SU-DHL-6 (cell line): ENCODE results near the gene RAVER2.

Experiments used
- H2AFZ ChIP-seq: fragments of 200-600 bp; sonication (generic); 2 replicates; pipeline ENCODE4 v1.6.1; 2014; ENCODE audit warnings: low read depth, mild to moderate bottlenecking, moderate library complexity, mixed read lengths, antibody characterized with exemption, low read length; ENCODE audit not compliant: severe bottlenecking
- H3F3A ChIP-seq: fragments of 200-600 bp; shearing (Covaris generic); 2 replicates; pipeline ENCODE4 v1.6.0; 2016; ENCODE audit warnings: antibody characterized with exemption, mild to moderate bottlenecking; ENCODE audit not compliant: insufficient read depth
- H3K27ac ChIP-seq: fragments of 200-600 bp; sonication (generic); 2 replicates; pipeline ENCODE4 v1.5.1; 2016; ENCODE audit warnings: low read depth, mild to moderate bottlenecking, low read length, moderate library complexity, mixed read lengths
- H3K27me3 ChIP-seq: fragments of 200-600 bp; sonication (generic), shearing (Covaris generic); 2 replicates; pipeline ENCODE4 v1.6.0; 2014; ENCODE audit warnings: mild to moderate bottlenecking, low read length
- H3K36me3 ChIP-seq: fragments of 200-600 bp; sonication (generic); 2 replicates; pipeline ENCODE4 v1.6.1; 2014; ENCODE audit warnings: mild to moderate bottlenecking, low read length, mixed read lengths
- H3K4me2 ChIP-seq: fragments of 300-600, 200-600 bp; shearing (Covaris generic), sonication (generic); 2 replicates; pipeline ENCODE4 v1.6.0; 2014; ENCODE audit warnings: low read length, low read depth, mild to moderate bottlenecking; ENCODE audit not compliant: poor library complexity, severe bottlenecking
- H3K4me3 ChIP-seq: fragments of 200-600 bp; sonication (generic); 2 replicates; pipeline ENCODE4 v1.5.1; 2014; ENCODE audit warnings: antibody characterized with exemption, low read length, mild to moderate bottlenecking, mixed read lengths; ENCODE audit not compliant: insufficient read depth, poor library complexity, severe bottlenecking
- H3K79me2 ChIP-seq: fragments of 200-600 bp; sonication (generic); 2 replicates; pipeline ENCODE4 v1.6.1; 2014; ENCODE audit warnings: mild to moderate bottlenecking, low read length, moderate library complexity; ENCODE audit not compliant: insufficient read depth
- H3K9ac ChIP-seq: fragments of 200-600 bp; sonication (generic); 2 replicates; pipeline ENCODE4 v1.7.0; 2014; ENCODE audit warnings: mild to moderate bottlenecking, low read length
- H3K9me2 ChIP-seq: fragments of 200-600 bp; sonication (generic); replicated peaks from 2 replicates; pipeline ENCODE4 v1.6.1; 2014; ENCODE audit warnings: low read length; ENCODE audit not compliant: insufficient read depth
- H3K9me3 ChIP-seq: fragments of 200-600 bp; sonication (generic); 2 replicates; pipeline ENCODE4 v1.6.1; 2014; ENCODE audit warnings: low read length, mixed read lengths; ENCODE audit not compliant: insufficient read depth
- H4K20me1 ChIP-seq: fragments of 200-600 bp; sonication (generic); 2 replicates; pipeline ENCODE4 v1.6.1; 2014; ENCODE audit warnings: low read depth, mild to moderate bottlenecking, antibody characterized with exemption, low read length, moderate library complexity, mixed read lengths
- CTCF ChIP-seq: fragments of 200-600 bp; sonication (generic); IDR thresholded peaks from one replicate; pipeline ENCODE4 v1.5.1; 2017; ENCODE audit warnings: antibody characterized with exemption, mild to moderate bottlenecking, low read length, moderate library complexity; ENCODE audit not compliant: insufficient read depth, poor library complexity, severe bottlenecking
- EZH2phosphoT487 ChIP-seq: fragments of 200-600 bp; sonication (generic), shearing (Covaris generic); conservative IDR thresholded peaks from 2 replicates; pipeline ENCODE4 v1.6.1; 2018; ENCODE audit warnings: mild to moderate bottlenecking, antibody characterized with exemption, low read length, moderate library complexity, mixed read lengths

The RAVER2 gene

GRCh38 chr1:64809309-64809708 lies 64.4 kb downstream of the RAVER2 start:
- Histone ChIP-seq H3F3A (no peaks in the 10 kb centered on the region), H3K4me3 (no peak overlapping the region), H3K4me2 (no peak overlapping the region), H4K20me1 (no peaks in the 10 kb centered on the region), H3K9me2 (no peaks in the 10 kb centered on the region), H3K27me3 (no peaks in the 10 kb centered on the region), H2AFZ (no peak overlapping the region), H3K9me3 (no peaks in the 10 kb centered on the region), H3K79me2 (no peaks in the 10 kb centered on the region), H3K27ac (no peak overlapping the region), H3K36me3 (no peaks in the 10 kb centered on the region), H3K9ac (no peak overlapping the region)
- no peak for TF ChIP-seq CTCF
- TF ChIP-seq EZH2phosphoT487: no peak

- TF ChIP-seq EZH2phosphoT487: no peak
- TF ChIP-seq CTCF: no peak
- H3K4me3 ChIP-seq: no peak overlapping the region
Measured at GRCh38 chr1:64810001-64810400, 65.1 kb downstream of the RAVER2 start.

GRCh38 chr1:64811131-64811530 lies 66.3 kb downstream of the RAVER2 start:
- Histone ChIP-seq H3F3A (no peaks in the 10 kb centered on the region), H3K36me3 (no peaks in the 10 kb centered on the region), H3K27ac (no peak overlapping the region), H3K4me3 (no peak overlapping the region), H4K20me1 (no peaks in the 10 kb centered on the region), H3K79me2 (no peaks in the 10 kb centered on the region), H2AFZ (no peak overlapping the region), H3K9ac (no peak overlapping the region), H3K27me3 (no peaks in the 10 kb centered on the region), H3K9me3 (no peaks in the 10 kb centered on the region), H3K9me2 (no peaks in the 10 kb centered on the region), H3K4me2 (no peak overlapping the region)
- TF ChIP-seq EZH2phosphoT487: no peak
- TF ChIP-seq CTCF: no peak

More at GRCh38 chr1:64810001-64810400, 65.1 kb downstream of the RAVER2 start:
- Histone ChIP-seq H3K36me3 (no peaks in the 10 kb centered on the region), H3K9me3 (no peaks in the 10 kb centered on the region), H3K79me2 (no peaks in the 10 kb centered on the region), H3K27me3 (no peaks in the 10 kb centered on the region), H3F3A (no peaks in the 10 kb centered on the region), H3K9ac (no peak overlapping the region), H2AFZ (no peak overlapping the region), H3K4me2 (no peak overlapping the region), H3K27ac (no peak overlapping the region), H3K9me2 (no peaks in the 10 kb centered on the region), H4K20me1 (no peaks in the 10 kb centered on the region)
